Thoracic aorta (tissue), 2 donors: ENCODE data around the gene PNLIPRP1. TPM values are rescaled to one million over a fixed set of nuclear protein-coding genes. Genes with fewer than 3 reads are reported as not detected.

Source experiments
- ATAC-seq: fragments of 150-250 bp; one replicate; pipeline ENCODE4 v1.8.0; 2017; ENCODE audit warnings: low read depth; ENCODE audit not compliant: insufficient number of reproducible peaks, low FRiP score
- DNase-seq: peaks from one replicate; pipeline ENCODE4 v3.0.0-alpha.2; 2020; ENCODE audit warnings: low spot score
- H3K27ac ChIP-seq, 2 donors: fragments of 200-600 bp; sonication (generic); 1 replicate in 1 of 2; 2 replicates in 1 of 2; pipeline ENCODE4 v1.5.1; 2016; ENCODE audit warnings: mild to moderate bottlenecking in 2 of 2, moderate library complexity in 2 of 2
- H3K27me3 ChIP-seq: fragments of 200-600 bp; sonication (generic); replicated peaks from 2 replicates; pipeline ENCODE4 v1.6.0; 2016; ENCODE audit warnings: mild to moderate bottlenecking; ENCODE audit not compliant: insufficient read depth
- H3K36me3 ChIP-seq: fragments of 200-600 bp; sonication (generic); one replicate; pipeline ENCODE4 v1.5.1; 2016
- H3K4me1 ChIP-seq, 2 donors: fragments of 200-600 bp; sonication (generic); 1 replicate in 1 of 2; 2 replicates in 1 of 2; pipeline versions ENCODE4 v1.5.1 to v1.6.0; 2016; ENCODE audit warnings: low read depth in 2 of 2, mild to moderate bottlenecking in 1 of 2; ENCODE audit not compliant: control insufficient read depth in 1 of 2
- H3K4me3 ChIP-seq: fragments of 200-600 bp; sonication (generic); 2 replicates; pipeline ENCODE4 v1.5.1; 2016; ENCODE audit warnings: mild to moderate bottlenecking
- H3K9me3 ChIP-seq: fragments of 200-600 bp; sonication (generic); 2 replicates; pipeline ENCODE4 v1.5.1; 2016
- CTCF ChIP-seq: fragments of 200-600 bp; sonication (generic); IDR thresholded peaks from one replicate; pipeline ENCODE4 v1.5.1; 2019; ENCODE audit warnings: antibody characterized with exemption
- total RNA-seq, 2 donors: library from RNA; depleted of rRNA; stranded (reverse); fragments of >200 nt; gene quantifications; one replicate each; pipeline versions ENCODE4 v1.1.0 to v1.2.3, GENCODE V29; 2016

The PNLIPRP1 gene
- total RNA-seq, 2 donors from 2014 or later, result 0.99 TPM; not detected in 1

GRCh38 chr10:116566932-116567331, 23.8 kb upstream of the PNLIPRP1 start:
- Histone ChIP-seq H3K36me3 (no peaks in the 10 kb centered on the region), H3K9me3 (no peaks in the 10 kb centered on the region), H3K27me3 (no peaks in the 10 kb centered on the region), H3K4me3 (no peak overlapping the region), H3K27ac (no peak overlapping the region), H3K4me1 (no peaks in the 10 kb centered on the region)
- DNase-seq (no peak), ATAC-seq (no peak)
- no peak for TF ChIP-seq CTCF

DNA sequence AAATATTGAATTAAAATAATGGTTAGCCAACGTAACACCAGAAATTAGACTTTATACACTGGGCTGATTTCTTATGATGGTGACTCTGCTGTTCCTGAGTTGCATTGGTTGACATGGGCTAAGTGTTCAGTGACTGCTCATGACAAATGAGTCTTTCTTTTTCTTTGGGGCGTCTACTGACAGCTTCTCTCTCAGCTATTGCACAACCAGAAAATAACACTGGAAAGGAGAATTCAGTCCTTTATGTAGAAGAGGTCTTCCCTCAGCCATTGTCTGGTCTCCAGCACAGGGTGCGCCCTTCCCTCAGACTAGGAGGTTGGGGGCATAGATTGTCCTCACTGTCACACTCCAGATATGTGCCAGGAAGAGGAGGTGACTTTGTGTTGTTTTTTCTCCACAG, 23.4 kb upstream of the PNLIPRP1 start:
- H3K4me1 ChIP-seq, result no peaks in the 10 kb centered on the region
- no peak for TF ChIP-seq CTCF

GRCh38 chr10:116574797-116575196, 16.0 kb upstream of the PNLIPRP1 start:
- no peaks in the 10 kb centered on the region for H3K27me3 ChIP-seq
- H3K9me3 ChIP-seq, result no peaks in the 10 kb centered on the region
- no peaks in the 10 kb centered on the region for H3K36me3 ChIP-seq
- ATAC-seq (no peak), DNase-seq (no peak)
- no peak overlapping the region for H3K4me3 ChIP-seq
- H3K27ac ChIP-seq, result no peak overlapping the region
- H3K4me1 ChIP-seq, result no peaks in the 10 kb centered on the region
- no peak for TF ChIP-seq CTCF

More for the DNA sequence above, 23.4 kb upstream of the PNLIPRP1 start:
- Histone ChIP-seq H3K9me3 (no peaks in the 10 kb centered on the region), H3K36me3 (no peaks in the 10 kb centered on the region), H3K27me3 (no peaks in the 10 kb centered on the region), H3K27ac (no peak overlapping the region), H3K4me3 (no peak overlapping the region)
- DNase-seq, result no peak
- ATAC-seq, result no peak

GRCh38 chr10:116587878-116588591, 2.7 kb upstream of the PNLIPRP1 start:
- no peaks in the 10 kb centered on the region for H3K27me3 ChIP-seq
- H3K4me1 ChIP-seq, result no peaks in the 10 kb centered on the region
- no peak overlapping the region for H3K4me3 ChIP-seq
- H3K36me3 ChIP-seq, result no peaks in the 10 kb centered on the region
- DNase-seq (no peak), ATAC-seq (no peak)
- H3K9me3 ChIP-seq, result no peaks in the 10 kb centered on the region
- no peak for TF ChIP-seq CTCF
- no peak overlapping the region for H3K27ac ChIP-seq

DNA sequence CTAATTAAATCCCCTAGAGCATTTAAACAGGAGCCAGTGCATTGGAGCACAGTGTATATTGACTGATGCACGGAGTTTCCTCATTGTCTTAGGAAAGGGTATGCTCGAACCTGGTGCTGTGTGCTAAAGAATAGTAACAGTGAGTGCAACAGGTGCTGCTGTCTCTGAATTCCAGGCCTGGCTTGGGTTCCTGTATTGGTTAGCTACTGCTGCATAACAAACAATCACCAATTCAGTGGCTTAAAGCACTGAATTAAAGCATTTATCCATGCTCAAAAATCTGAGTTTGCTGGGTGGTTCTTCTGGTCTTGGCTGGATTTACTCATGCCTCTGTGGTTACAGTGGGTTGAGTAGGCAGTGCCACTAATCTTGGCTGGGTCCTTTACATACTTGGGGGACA, 1.8 kb upstream of the PNLIPRP1 start:
- H3K27ac ChIP-seq, result no peak overlapping the region
- H3K4me3 ChIP-seq, result no peak overlapping the region
- TF ChIP-seq CTCF, result no peak
- H3K9me3 ChIP-seq, result no peaks in the 10 kb centered on the region
- H3K27me3 ChIP-seq, result no peaks in the 10 kb centered on the region
- DNase-seq, result no peak
- no peaks in the 10 kb centered on the region for H3K4me1 ChIP-seq
- ATAC-seq, result no peak
- no peaks in the 10 kb centered on the region for H3K36me3 ChIP-seq
